ENCODE results near the gene PRDM11. TPM values are rescaled to one million over a fixed set of nuclear protein-coding genes. Genes with fewer than 3 reads are reported as not detected.

Gene PRDM11
- total and polyA plus RNA-seq, 9 donors, result 8.7 to 45.4 (median 28.9) TPM

GRCh38 chr11:45212566-45213315 lies 66.3 kb downstream of the PRDM11 start:
- no peak overlapping the region for H3K4me3 ChIP-seq
- no peak overlapping the region for H3K27ac ChIP-seq
- H3K36me3 ChIP-seq, result no peaks in the 10 kb centered on the region
- no peaks in the 10 kb centered on the region for H3K9me3 ChIP-seq
- TF ChIP-seq EP300 (IDR thresholded peaks at IDR 0.05), result no peak
- TF ChIP-seq CTCF (IDR thresholded peaks at IDR 0.05), result no peak
- intact Hi-C loops (cut with DNase I), result no loop called here
- DNase-seq, result peak in 2 of 5 donors; percentile 25 to 35
- WGBS, 3 donors, result 86% methylated on average over 30 to 31 of the region's 31 CpGs
- H3K4me1 ChIP-seq (ENCODE audit: insufficient read depth), result peaks cover 12% of the 10 kb centered on the region
- H3K27me3 ChIP-seq, result no peaks in the 10 kb centered on the region

- Histone ChIP-seq H3K9me3 (no peaks in the 10 kb centered on the region), H3K4me3 (no peak overlapping the region), H3K27ac (no peak overlapping the region), H3K36me3 (no peaks in the 10 kb centered on the region), H3K4me1 (ENCODE audit: insufficient read depth) (peaks cover 12% of the 10 kb centered on the region), H3K27me3 (no peaks in the 10 kb centered on the region)
- 82 to 86% (median 84%) methylated on average over 12 of the region's 12 CpGs for WGBS, 3 donors
- TF ChIP-seq POLR2A (IDR thresholded peaks at IDR 0.05) (no peak), CTCF (IDR thresholded peaks at IDR 0.05) (no peak), EP300 (IDR thresholded peaks at IDR 0.05) (no peak)
- DNase-seq, result no peak
- intact Hi-C loops (cut with DNase I), result no loop called here
These were observed 66.9 kb downstream of the PRDM11 start for GRCh38 chr11:45213316-45213665.

- no peaks in the 10 kb centered on the region for H3K27me3 ChIP-seq
- TF ChIP-seq POLR2A (IDR thresholded peaks at IDR 0.05) (no peak), EP300 (IDR thresholded peaks at IDR 0.05) (no peak), CTCF (IDR thresholded peaks at IDR 0.05) (no peak)
These were observed 67.3 kb downstream of the PRDM11 start for GRCh38 chr11:45213717-45214116.

GRCh38 chr11:45215098-45215865 lies 68.8 kb downstream of the PRDM11 start:
- intact Hi-C loops (cut with DNase I), result loop anchor here in 1 of 4 donors (5.0 kb wide), 1 partner anchor 33 kb away; no protein-coding TSS in a partner anchor
- TF ChIP-seq POLR2A (IDR thresholded peaks at IDR 0.05) (no peak), EP300 (IDR thresholded peaks at IDR 0.05) (no peak), CTCF (IDR thresholded peaks at IDR 0.05) (no peak)
- Histone ChIP-seq H3K27ac (no peak overlapping the region), H3K36me3 (no peaks in the 10 kb centered on the region), H3K4me1 (ENCODE audit: insufficient read depth) (peaks cover 5% of the 10 kb centered on the region), H3K27me3 (no peaks in the 10 kb centered on the region), H3K4me3 (no peak overlapping the region), H3K9me3 (no peaks in the 10 kb centered on the region)
- 75 to 89% (median 78%) methylated on average over 4 of the region's 4 CpGs for WGBS, 3 donors
- DNase-seq, result no peak

More at GRCh38 chr11:45213717-45214116, 67.3 kb downstream of the PRDM11 start:
- H3K36me3 ChIP-seq, result no peaks in the 10 kb centered on the region
- no peak for DNase-seq
- H3K4me1 ChIP-seq (ENCODE audit: insufficient read depth), result peaks cover 12% of the 10 kb centered on the region
- no peak overlapping the region for H3K4me3 ChIP-seq
- no peak overlapping the region for H3K27ac ChIP-seq
- intact Hi-C loops (cut with DNase I), result no loop called here
- no peaks in the 10 kb centered on the region for H3K9me3 ChIP-seq
- 93 to 97% (median 93%) methylated on average over 1 of the region's 1 CpG for WGBS, 3 donors
